HL-60 (cell line): ENCODE data around the gene MAD2L2.

Experiments used
- REST ChIP-seq: IDR thresholded peaks from 2 replicates; pipeline ENCODE4 v1.6.1; 2012; ENCODE audit warnings: low read depth; ENCODE audit not compliant: insufficient replicate concordance
- TF ChIP-seq, protein P1 (sequence below): IDR thresholded peaks from one replicate; pipeline ENCODE4 v1.5.1; 2011; ENCODE audit warnings: low read length, control low read depth, inconsistent platforms; ENCODE audit not compliant: insufficient read depth

- TF ChIP-seq, protein P1, sequence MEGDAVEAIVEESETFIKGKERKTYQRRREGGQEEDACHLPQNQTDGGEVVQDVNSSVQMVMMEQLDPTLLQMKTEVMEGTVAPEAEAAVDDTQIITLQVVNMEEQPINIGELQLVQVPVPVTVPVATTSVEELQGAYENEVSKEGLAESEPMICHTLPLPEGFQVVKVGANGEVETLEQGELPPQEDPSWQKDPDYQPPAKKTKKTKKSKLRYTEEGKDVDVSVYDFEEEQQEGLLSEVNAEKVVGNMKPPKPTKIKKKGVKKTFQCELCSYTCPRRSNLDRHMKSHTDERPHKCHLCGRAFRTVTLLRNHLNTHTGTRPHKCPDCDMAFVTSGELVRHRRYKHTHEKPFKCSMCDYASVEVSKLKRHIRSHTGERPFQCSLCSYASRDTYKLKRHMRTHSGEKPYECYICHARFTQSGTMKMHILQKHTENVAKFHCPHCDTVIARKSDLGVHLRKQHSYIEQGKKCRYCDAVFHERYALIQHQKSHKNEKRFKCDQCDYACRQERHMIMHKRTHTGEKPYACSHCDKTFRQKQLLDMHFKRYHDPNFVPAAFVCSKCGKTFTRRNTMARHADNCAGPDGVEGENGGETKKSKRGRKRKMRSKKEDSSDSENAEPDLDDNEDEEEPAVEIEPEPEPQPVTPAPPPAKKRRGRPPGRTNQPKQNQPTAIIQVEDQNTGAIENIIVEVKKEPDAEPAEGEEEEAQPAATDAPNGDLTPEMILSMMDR, result no peak
- no peak for TF ChIP-seq REST
These were observed 1.9 kb upstream of the MAD2L2 start for GRCh38 chr1:11682799-11683198.
